SK-N-SH treated with all-trans-retinoic acid at 6 μM for 48 hours (cell line): Measurements from ENCODE around the gene ZNF700.

Experiments used
- ATAC-seq: fragments of 200-7000 bp; cut with Tn5 transposase; 3 replicates; pipeline ENCODE4 v1.9.1; 2020; ENCODE audit warnings: mild to moderate bottlenecking, moderate library complexity
- ARNTL ChIP-seq: fragments of 450-650 bp; formaldehyde crosslinking; IDR thresholded peaks from 2 replicates; pipeline ENCODE4 v1.5.0; 2020; ENCODE audit warnings: low read depth, mild to moderate bottlenecking, moderate library complexity, borderline replicate concordance
- BACH2 ChIP-seq: fragments of 250-450 bp; sonication (Bioruptor Pico); IDR thresholded peaks from 2 replicates; pipeline ENCODE4 v1.9.0; 2021; ENCODE audit warnings: mild to moderate bottlenecking, borderline replicate concordance
- CREB5 ChIP-seq: fragments of 250-450 bp; sonication (Bioruptor Pico); IDR thresholded peaks from 2 replicates; pipeline ENCODE4 v1.5.1; 2020; ENCODE audit warnings: low read depth, mild to moderate bottlenecking, moderate library complexity
- CSDC2 ChIP-seq: fragments of 250-450 bp; sonication (Bioruptor Pico); IDR thresholded peaks from 2 replicates; pipeline ENCODE4 v1.5.0; 2020; ENCODE audit warnings: mild to moderate bottlenecking, moderate library complexity
- CSRNP3 ChIP-seq: fragments of 250-450 bp; sonication (Bioruptor Pico); IDR thresholded peaks from 2 replicates; pipeline ENCODE4 v1.5.1; 2021; ENCODE audit warnings: mild to moderate bottlenecking, moderate library complexity
- ESRRG ChIP-seq: fragments of 250-450 bp; sonication (Bioruptor Pico); IDR thresholded peaks from 2 replicates; pipeline ENCODE4 v1.6.1; 2021; ENCODE audit warnings: mild to moderate bottlenecking
- GLIS3 ChIP-seq: fragments of 250-450 bp; sonication (Bioruptor Pico); IDR thresholded peaks from 2 replicates; pipeline ENCODE4 v1.5.0; 2020; ENCODE audit warnings: mild to moderate bottlenecking, moderate library complexity
- ISL1 ChIP-seq: fragments of 250-450 bp; sonication (Bioruptor Pico); IDR thresholded peaks from 2 replicates; pipeline ENCODE4 v2.1.2; 2022; ENCODE audit warnings: mild to moderate bottlenecking, moderate library complexity
- OSR1 ChIP-seq: fragments of 250-450 bp; sonication (Bioruptor Pico); IDR thresholded peaks from 2 replicates; pipeline ENCODE4 v1.8.0; 2022; ENCODE audit warnings: moderate library complexity, mild to moderate bottlenecking, inconsistent platforms
- PATZ1 ChIP-seq: fragments of 250-450 bp; sonication (Bioruptor Pico); IDR thresholded peaks from 2 replicates; pipeline ENCODE4 v1.8.0; 2020; ENCODE audit warnings: mild to moderate bottlenecking, moderate library complexity, borderline replicate concordance
- RARB ChIP-seq: fragments of 250-450 bp; sonication (Bioruptor Pico); IDR thresholded peaks from 2 replicates; pipeline ENCODE4 v1.8.0; 2021; ENCODE audit warnings: mild to moderate bottlenecking, moderate library complexity
- SNAI2 ChIP-seq: fragments of 250-450 bp; sonication (Bioruptor Pico); IDR thresholded peaks from 2 replicates; pipeline ENCODE4 v1.5.0; 2020; ENCODE audit warnings: mild to moderate bottlenecking, moderate library complexity
- TCF4 ChIP-seq: fragments of 250-450 bp; sonication (Bioruptor Pico); IDR thresholded peaks from 2 replicates; pipeline ENCODE4 v1.8.0; 2021; ENCODE audit warnings: mild to moderate bottlenecking, moderate library complexity, borderline replicate concordance
- TOX ChIP-seq: fragments of 250-450 bp; sonication (Bioruptor Pico); IDR thresholded peaks from 2 replicates; pipeline ENCODE4 v1.8.0; 2021; ENCODE audit warnings: mild to moderate bottlenecking, moderate library complexity, borderline replicate concordance
- ZFP3 ChIP-seq: fragments of 250-450 bp; sonication (Bioruptor Pico); IDR thresholded peaks from 2 replicates; pipeline ENCODE4 v1.5.0; 2020; ENCODE audit warnings: mild to moderate bottlenecking, moderate library complexity
- ZFP30 ChIP-seq: fragments of 450-650 bp; formaldehyde crosslinking; IDR thresholded peaks from 2 replicates; pipeline ENCODE4 v1.5.0; 2022; ENCODE audit warnings: mild to moderate bottlenecking, moderate library complexity
- ZNF565 ChIP-seq: fragments of 450-650 bp; formaldehyde crosslinking; conservative IDR thresholded peaks from 2 replicates; pipeline ENCODE4 v1.5.0; 2020; ENCODE audit warnings: low read depth, mild to moderate bottlenecking, moderate library complexity
- ZNF70 ChIP-seq: fragments of 450-650 bp; formaldehyde crosslinking; IDR thresholded peaks from 2 replicates; pipeline ENCODE4 v1.5.0; 2020; ENCODE audit warnings: mild to moderate bottlenecking, moderate library complexity
- ZNF8 ChIP-seq: fragments of 450-650 bp; formaldehyde crosslinking; IDR thresholded peaks from 2 replicates; pipeline ENCODE4 v1.5.0; 2020; ENCODE audit warnings: mild to moderate bottlenecking, moderate library complexity
- TF ChIP-seq, protein P1 (sequence below): fragments of 250-450 bp; sonication (Bioruptor Pico); IDR thresholded peaks from 2 replicates; pipeline ENCODE4 v1.8.0; 2021; ENCODE audit warnings: low read depth, mild to moderate bottlenecking, moderate library complexity, borderline replicate concordance
- TF ChIP-seq, protein P2 (sequence below): fragments of 250-450 bp; sonication (Bioruptor Pico); IDR thresholded peaks from 2 replicates; pipeline ENCODE4 v1.5.0; 2020; ENCODE audit warnings: mild to moderate bottlenecking, moderate library complexity

The ZNF700 gene

GRCh38 chr19:11890634-11891033 is 34.3 kb upstream of the ZNF700 start:
- TF ChIP-seq ESRRG (CRISPR knock-in tag), result no peak
- TF ChIP-seq ISL1 (CRISPR knock-in tag), result no peak
- TF ChIP-seq TCF4, result no peak
- TF ChIP-seq, protein P1, sequence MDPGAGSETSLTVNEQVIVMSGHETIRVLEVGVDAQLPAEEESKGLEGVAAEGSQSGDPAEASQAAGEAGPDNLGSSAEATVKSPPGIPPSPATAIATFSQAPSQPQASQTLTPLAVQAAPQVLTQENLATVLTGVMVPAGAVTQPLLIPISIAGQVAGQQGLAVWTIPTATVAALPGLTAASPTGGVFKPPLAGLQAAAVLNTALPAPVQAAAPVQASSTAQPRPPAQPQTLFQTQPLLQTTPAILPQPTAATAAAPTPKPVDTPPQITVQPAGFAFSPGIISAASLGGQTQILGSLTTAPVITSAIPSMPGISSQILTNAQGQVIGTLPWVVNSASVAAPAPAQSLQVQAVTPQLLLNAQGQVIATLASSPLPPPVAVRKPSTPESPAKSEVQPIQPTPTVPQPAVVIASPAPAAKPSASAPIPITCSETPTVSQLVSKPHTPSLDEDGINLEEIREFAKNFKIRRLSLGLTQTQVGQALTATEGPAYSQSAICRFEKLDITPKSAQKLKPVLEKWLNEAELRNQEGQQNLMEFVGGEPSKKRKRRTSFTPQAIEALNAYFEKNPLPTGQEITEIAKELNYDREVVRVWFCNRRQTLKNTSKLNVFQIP (CRISPR knock-in tag), result no peak
- TF ChIP-seq CREB5, result no peak
- no peak for TF ChIP-seq TOX
- TF ChIP-seq PATZ1 (CRISPR knock-in tag), result no peak
- no peak for TF ChIP-seq ZNF8 (CRISPR knock-in tag)
- TF ChIP-seq OSR1 (CRISPR knock-in tag), result no peak
- TF ChIP-seq ZFP3 (CRISPR knock-in tag), result no peak
- TF ChIP-seq, all 23 proteins: peak for 0
- no peak for ATAC-seq

DNA sequence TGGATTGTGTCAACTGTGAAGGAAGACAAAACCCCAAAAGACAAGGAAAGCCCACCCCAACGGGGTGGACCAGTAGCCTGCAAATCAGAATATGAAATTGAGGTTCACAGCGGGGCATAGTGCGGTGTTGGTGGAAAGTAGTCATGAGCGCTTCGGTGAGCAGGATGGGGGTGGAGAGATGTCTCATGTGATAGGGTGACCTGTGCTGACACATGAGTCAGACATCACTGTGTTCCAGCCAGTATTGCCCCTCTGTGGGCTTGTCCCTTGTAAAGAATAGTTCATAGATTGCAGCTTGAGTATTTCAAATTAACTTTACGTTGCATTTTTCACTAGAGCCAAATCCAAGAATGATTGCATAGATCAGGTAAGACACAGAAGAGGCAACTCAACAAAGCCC is 30.1 kb upstream of the ZNF700 start:
- ATAC-seq, result no peak

More for the DNA sequence above, 30.1 kb upstream of the ZNF700 start:
- TF ChIP-seq, protein P2, sequence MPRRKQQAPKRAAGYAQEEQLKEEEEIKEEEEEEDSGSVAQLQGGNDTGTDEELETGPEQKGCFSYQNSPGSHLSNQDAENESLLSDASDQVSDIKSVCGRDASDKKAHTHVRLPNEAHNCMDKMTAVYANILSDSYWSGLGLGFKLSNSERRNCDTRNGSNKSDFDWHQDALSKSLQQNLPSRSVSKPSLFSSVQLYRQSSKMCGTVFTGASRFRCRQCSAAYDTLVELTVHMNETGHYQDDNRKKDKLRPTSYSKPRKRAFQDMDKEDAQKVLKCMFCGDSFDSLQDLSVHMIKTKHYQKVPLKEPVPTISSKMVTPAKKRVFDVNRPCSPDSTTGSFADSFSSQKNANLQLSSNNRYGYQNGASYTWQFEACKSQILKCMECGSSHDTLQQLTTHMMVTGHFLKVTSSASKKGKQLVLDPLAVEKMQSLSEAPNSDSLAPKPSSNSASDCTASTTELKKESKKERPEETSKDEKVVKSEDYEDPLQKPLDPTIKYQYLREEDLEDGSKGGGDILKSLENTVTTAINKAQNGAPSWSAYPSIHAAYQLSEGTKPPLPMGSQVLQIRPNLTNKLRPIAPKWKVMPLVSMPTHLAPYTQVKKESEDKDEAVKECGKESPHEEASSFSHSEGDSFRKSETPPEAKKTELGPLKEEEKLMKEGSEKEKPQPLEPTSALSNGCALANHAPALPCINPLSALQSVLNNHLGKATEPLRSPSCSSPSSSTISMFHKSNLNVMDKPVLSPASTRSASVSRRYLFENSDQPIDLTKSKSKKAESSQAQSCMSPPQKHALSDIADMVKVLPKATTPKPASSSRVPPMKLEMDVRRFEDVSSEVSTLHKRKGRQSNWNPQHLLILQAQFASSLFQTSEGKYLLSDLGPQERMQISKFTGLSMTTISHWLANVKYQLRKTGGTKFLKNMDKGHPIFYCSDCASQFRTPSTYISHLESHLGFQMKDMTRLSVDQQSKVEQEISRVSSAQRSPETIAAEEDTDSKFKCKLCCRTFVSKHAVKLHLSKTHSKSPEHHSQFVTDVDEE (CRISPR knock-in tag), result no peak
- TF ChIP-seq CSRNP3 (CRISPR knock-in tag) (no peak), CREB5 (no peak), ZNF70 (no peak), ISL1 (CRISPR knock-in tag) (no peak), GLIS3 (CRISPR knock-in tag) (no peak), ZFP3 (CRISPR knock-in tag) (no peak), RARB (CRISPR knock-in tag) (no peak), BACH2 (CRISPR knock-in tag) (no peak), ZNF8 (CRISPR knock-in tag) (no peak), PATZ1 (CRISPR knock-in tag) (no peak), ESRRG (CRISPR knock-in tag) (no peak), CSDC2 (CRISPR knock-in tag) (no peak), ARNTL (CRISPR knock-in tag) (no peak), TCF4 (no peak), SNAI2 (CRISPR knock-in tag) (no peak), OSR1 (CRISPR knock-in tag) (no peak), ZNF565 (CRISPR knock-in tag) (no peak), ZFP30 (no peak)
- TF ChIP-seq, protein P1 (CRISPR knock-in tag), result no peak
